GM13976 (cell line): ENCODE results near the gene CHD2.
"Not testable (repeated sequence)": the region's sequence is repeated elsewhere in the genome, so short reads cannot be mapped to it uniquely, and the experiment has no call there.

Experiments used
- DNase-seq: peaks from one replicate; pipeline ENCODE4 v3.0.0; 2012; ENCODE audit warnings: low spot score
- CTCF ChIP-seq: IDR thresholded peaks from 2 replicates; pipeline ENCODE4 v1.5.1; 2012; ENCODE audit warnings: borderline replicate concordance, mild to moderate bottlenecking; ENCODE audit not compliant: insufficient read depth; ENCODE audit errors: extremely low read depth, missing control alignments, control extremely low read depth
- in situ Hi-C: fragments of 300-500 bp; cut with MboI; formaldehyde crosslinking; loops from one replicate; pipeline ENCODE4 v1.12.0; 2022; ENCODE audit warnings: low sequenced_read_pairs, mixed read lengths, inconsistent platforms; ENCODE audit not compliant: unreplicated experiment

Gene CHD2

GRCh38 chr15:93028632-93029213, 128.6 kb downstream of the CHD2 start:
- no peak for TF ChIP-seq CTCF
- in situ Hi-C loops, result no loop called here
- peak; percentile 25 for DNase-seq

- no peak for TF ChIP-seq CTCF
- in situ Hi-C loops, result no loop called here
- peak; percentile 33 for DNase-seq
Measured at GRCh38 chr15:93029214-93029835, 129.2 kb downstream of the CHD2 start.

GRCh38 chr15:93029836-93030429, 129.8 kb downstream of the CHD2 start:
- in situ Hi-C loops, result no loop called here
- TF ChIP-seq CTCF, result no peak
- DNase-seq, result peak; percentile 33

GRCh38 chr15:93030430-93031102, 130.4 kb downstream of the CHD2 start:
- in situ Hi-C loops, result no loop called here
- DNase-seq, result peak; percentile 90
- peak; percentile 90 for TF ChIP-seq CTCF

- TF ChIP-seq CTCF, result no peak
- in situ Hi-C loops, result no loop called here
- peak; percentile 27 for DNase-seq
Measured at GRCh38 chr15:93031103-93031464, 131.0 kb downstream of the CHD2 start.

- in situ Hi-C loops, DNase-seq: not testable (repeated sequence)
Measured at GRCh38 chr15:93031557-93032384, 131.6 kb downstream of the CHD2 start.

- DNase-seq, in situ Hi-C loops: not testable (repeated sequence)
Measured at GRCh38 chr15:93032515-93033206, 132.5 kb downstream of the CHD2 start.
